ENCODE results near the gene POLR2C. TPM values are rescaled to one million over a fixed set of nuclear protein-coding genes. Genes with fewer than 3 reads are reported as not detected.
A peak's percentile ranks its signal among the peaks of the same experiment; 100 is the strongest.

Gene POLR2C
- total RNA-seq, 4 donors from 2014 or later, result 39.2 to 104 (median 72.7) TPM

- no peak overlapping the region for H3K27ac ChIP-seq
- 90 to 95% methylated on average over 2 to 31 of the region's 31 CpGs for WGBS, 2 donors (ENCODE audit: low coverage in 1 of 2)
Measured at GRCh38 chr16:57517397-57518367, 55.2 kb downstream of the POLR2C start.

GRCh38 chr16:57518520-57518919 lies 56.0 kb downstream of the POLR2C start:
- no peak overlapping the region for H3K4me3 ChIP-seq
- no peak overlapping the region for H3K27ac ChIP-seq
- no peaks in the 10 kb centered on the region for H3K9me3 ChIP-seq
- H3K36me3 ChIP-seq, result no peaks in the 10 kb centered on the region
- no peaks in the 10 kb centered on the region for H3K27me3 ChIP-seq
- peaks cover 0 to 13% (median 4%) of the 10 kb centered on the region in 4 donors for H3K4me1 ChIP-seq
- TF ChIP-seq CTCF (IDR thresholded peaks at IDR 0.05), result no peak
- TF ChIP-seq POLR2A (IDR thresholded peaks at IDR 0.05), result no peak
- no peak for TF ChIP-seq POLR2AphosphoS5 (IDR thresholded peaks at IDR 0.05)
- TF ChIP-seq EP300 (IDR thresholded peaks at IDR 0.05; ENCODE audit: low read depth), result no peak
- no peak for DNase-seq
- intact Hi-C loops (cut with DNase I; ENCODE audit: low total_unique reads), result no loop called here
- WGBS, 2 donors (ENCODE audit: low coverage in 1 of 2), result 88% methylated on average over 13 of the region's 13 CpGs; no CpG with 5 or more reads in 1 of the 2 donors
- in situ Hi-C loops (cut with MboI; ENCODE audit: low pct_ligation_motif_present in 1 of 4, low pct_unique_long_range_greater_than_20kb in 1 of 4, low sequenced_read_pairs in 3 of 4), result loop anchor here in 2 of 4 donors (10.0 kb wide), 2 partner anchors 94 to 214 kb away; no protein-coding TSS in a partner anchor

More at GRCh38 chr16:57517397-57518367, 55.2 kb downstream of the POLR2C start:
- Histone ChIP-seq H3K27me3 (no peaks in the 10 kb centered on the region), H3K36me3 (no peaks in the 10 kb centered on the region), H3K9me3 (no peaks in the 10 kb centered on the region), H3K4me3 (no peak overlapping the region), H3K4me1 (peaks cover 4 to 21% (median 10%) of the 10 kb centered on the region in 4 donors)
- TF ChIP-seq POLR2AphosphoS5 (IDR thresholded peaks at IDR 0.05), result no peak
- TF ChIP-seq CTCF (IDR thresholded peaks at IDR 0.05), result no peak
- no peak for TF ChIP-seq POLR2A (IDR thresholded peaks at IDR 0.05)
- no peak for TF ChIP-seq EP300 (IDR thresholded peaks at IDR 0.05; ENCODE audit: low read depth)
- intact Hi-C loops (cut with DNase I; ENCODE audit: low total_unique reads), result no loop called here
- in situ Hi-C loops (cut with MboI; ENCODE audit: low pct_ligation_motif_present in 1 of 4, low pct_unique_long_range_greater_than_20kb in 1 of 4, low sequenced_read_pairs in 3 of 4), result loop anchor here in 2 of 4 donors (10.0 kb wide), 2 partner anchors 93 to 213 kb away; no protein-coding TSS in a partner anchor
- no peak for DNase-seq

- Histone ChIP-seq H3K36me3 (no peaks in the 10 kb centered on the region), H3K27ac (no peak overlapping the region), H3K9me3 (no peaks in the 10 kb centered on the region), H3K4me3 (no peak overlapping the region), H3K4me1 (peaks cover 0 to 9% (median under 1%) of the 10 kb centered on the region in 4 donors), H3K27me3 (no peaks in the 10 kb centered on the region)
- in situ Hi-C loops (cut with MboI; ENCODE audit: low pct_ligation_motif_present in 1 of 4, low pct_unique_long_range_greater_than_20kb in 1 of 4, low sequenced_read_pairs in 3 of 4) (loop anchor here in 2 of 4 donors (10.0 kb wide), 2 partner anchors 94 to 214 kb away; no protein-coding TSS in a partner anchor), intact Hi-C loops (cut with DNase I; ENCODE audit: low total_unique reads) (no loop called here)
- TF ChIP-seq POLR2AphosphoS5 (IDR thresholded peaks at IDR 0.05), result no peak
- TF ChIP-seq POLR2A (IDR thresholded peaks at IDR 0.05), result no peak
- TF ChIP-seq EP300 (IDR thresholded peaks at IDR 0.05; ENCODE audit: low read depth), result no peak
- no peak for TF ChIP-seq CTCF (IDR thresholded peaks at IDR 0.05)
- 72% methylated on average over 6 of the region's 6 CpGs; no CpG with 5 or more reads in 1 of the 2 donors for WGBS, 2 donors (ENCODE audit: low coverage in 1 of 2)
- DNase-seq, result no peak
Measured at GRCh38 chr16:57518922-57519321, 56.4 kb downstream of the POLR2C start.

GRCh38 chr16:57519796-57520360 lies 57.4 kb downstream of the POLR2C start:
- in situ Hi-C loops (cut with MboI; ENCODE audit: low pct_ligation_motif_present in 1 of 4, low pct_unique_long_range_greater_than_20kb in 1 of 4, low sequenced_read_pairs in 3 of 4) (loop anchor here in 3 of 4 donors (10.0 kb wide), 2 partner anchors 95 to 215 kb away; no protein-coding TSS in a partner anchor), intact Hi-C loops (cut with DNase I; ENCODE audit: low total_unique reads) (no loop called here)
- Histone ChIP-seq H3K36me3 (no peaks in the 10 kb centered on the region), H3K4me1 (peaks cover 0 to 7% (median 0%) of the 10 kb centered on the region in 4 donors), H3K27me3 (no peaks in the 10 kb centered on the region), H3K27ac (no peak overlapping the region), H3K4me3 (no peak overlapping the region), H3K9me3 (no peaks in the 10 kb centered on the region)
- TF ChIP-seq POLR2A (IDR thresholded peaks at IDR 0.05) (no peak), CTCF (IDR thresholded peaks at IDR 0.05) (peak; percentile 92 to 96 (median 95))
- WGBS, 2 donors (ENCODE audit: low coverage in 1 of 2), result 38% methylated on average over 10 of the region's 10 CpGs; no CpG with 5 or more reads in 1 of the 2 donors
- peak; percentile 83 for DNase-seq
